Measurements from ENCODE around the gene GPR17. TPM values are rescaled to one million over a fixed set of nuclear protein-coding genes. Genes with fewer than 3 reads are reported as not detected.

The GPR17 gene
- total RNA-seq, 1 experiment from 2014 or later: 1.0 TPM

GRCh38 chr2:127672341-127673224, 26.6 kb downstream of the GPR17 start:
- H3K9me3 ChIP-seq (ENCODE audit: low read length): 0 out of 2 replicates have a peak, but pooled peaks cover 2% of the 10 kb centered on the region
- no peaks in the 10 kb centered on the region; the same call in 1 of the 2 replicates for H3K36me3 ChIP-seq (ENCODE audit: low read depth, low read length)
- no peaks in the 10 kb centered on the region for H3K9me2 ChIP-seq (replicated peaks; ENCODE audit: low read length)
- ChIA-PET CTCF (no interaction called here), POLR2A (ENCODE audit: unreplicated experiment) (interaction anchor here (0.5 kb wide), 1 partner anchor 82 kb away, joined by 3 read pairs; no protein-coding TSS in a partner anchor)
- no peak overlapping the region for H3K4me2 ChIP-seq (ENCODE audit: low read length)
- no peak for ATAC-seq
- no peak for DNase-seq
- no peak overlapping the region for H3K4me3 ChIP-seq (ENCODE audit: low read length)
- no peak overlapping the region for H3K27ac ChIP-seq (ENCODE audit: low read length)
- no TSS peak for BruUV-seq (replicated peaks)
- H3K9ac ChIP-seq (ENCODE audit: low read length): no peak overlapping the region
- peaks cover 5% of the 10 kb centered on the region; the same call in 1 of the 2 replicates for H3K4me1 ChIP-seq (ENCODE audit: insufficient read depth, low read length)
- no peaks in the 10 kb centered on the region for H3F3A ChIP-seq (ENCODE audit: low read length, unreplicated experiment)
- H3K27me3 ChIP-seq (ENCODE audit: low read length): no peaks in the 10 kb centered on the region
- intact Hi-C loops (cut with micrococcal nuclease): no loop called here
- TF ChIP-seq EZH2phosphoT487 (IDR thresholded peaks at IDR 0.05; ENCODE audit: borderline replicate concordance, low read length) (no peak), CTCF (conservative IDR thresholded peaks at IDR 0.05; ENCODE audit: low read depth, low read length) (no peak), EZH2 (IDR thresholded peaks at IDR 0.05; ENCODE audit: low read length, unreplicated experiment) (no peak)
- H4K20me1 ChIP-seq (ENCODE audit: low read length): no peaks in the 10 kb centered on the region
- H2AFZ ChIP-seq (ENCODE audit: low read length): no peak overlapping the region
- H3K79me2 ChIP-seq (ENCODE audit: low read length): no peaks in the 10 kb centered on the region

- H3K9ac ChIP-seq (ENCODE audit: low read length): no peak overlapping the region
- no peaks in the 10 kb centered on the region for H3K79me2 ChIP-seq (ENCODE audit: low read length)
- ChIA-PET POLR2A (ENCODE audit: unreplicated experiment) (no interaction called here), CTCF (no interaction called here)
- TF ChIP-seq EZH2 (IDR thresholded peaks at IDR 0.05; ENCODE audit: low read length, unreplicated experiment) (no peak), EZH2phosphoT487 (IDR thresholded peaks at IDR 0.05; ENCODE audit: borderline replicate concordance, low read length) (no peak), CTCF (conservative IDR thresholded peaks at IDR 0.05; ENCODE audit: low read depth, low read length) (no peak)
- H4K20me1 ChIP-seq (ENCODE audit: low read length): no peaks in the 10 kb centered on the region
- no peak overlapping the region for H3K4me3 ChIP-seq (ENCODE audit: low read length)
- H3K4me1 ChIP-seq (ENCODE audit: insufficient read depth, low read length): peaks cover 5% of the 10 kb centered on the region; the same call in 1 of the 2 replicates
- no peaks in the 10 kb centered on the region for H3K9me3 ChIP-seq (ENCODE audit: low read length)
- no peaks in the 10 kb centered on the region for H3F3A ChIP-seq (ENCODE audit: low read length, unreplicated experiment)
- DNase-seq (no peak), ATAC-seq (no peak)
- TSS peak; percentile 23 for BruUV-seq (replicated peaks)
- intact Hi-C loops (cut with micrococcal nuclease): no loop called here
- no peaks in the 10 kb centered on the region for H3K9me2 ChIP-seq (replicated peaks; ENCODE audit: low read length)
- H3K27me3 ChIP-seq (ENCODE audit: low read length): no peaks in the 10 kb centered on the region
- no peak overlapping the region for H3K27ac ChIP-seq (ENCODE audit: low read length)
- H2AFZ ChIP-seq (ENCODE audit: low read length): no peak overlapping the region
- H3K4me2 ChIP-seq (ENCODE audit: low read length): no peak overlapping the region
- no peaks in the 10 kb centered on the region for H3K36me3 ChIP-seq (ENCODE audit: low read depth, low read length)
Measured at GRCh38 chr2:127673291-127674069, 27.5 kb downstream of the GPR17 start.

Data from PC-3 (cell line).